ENCODE results near the gene OBP2B.

DNA sequence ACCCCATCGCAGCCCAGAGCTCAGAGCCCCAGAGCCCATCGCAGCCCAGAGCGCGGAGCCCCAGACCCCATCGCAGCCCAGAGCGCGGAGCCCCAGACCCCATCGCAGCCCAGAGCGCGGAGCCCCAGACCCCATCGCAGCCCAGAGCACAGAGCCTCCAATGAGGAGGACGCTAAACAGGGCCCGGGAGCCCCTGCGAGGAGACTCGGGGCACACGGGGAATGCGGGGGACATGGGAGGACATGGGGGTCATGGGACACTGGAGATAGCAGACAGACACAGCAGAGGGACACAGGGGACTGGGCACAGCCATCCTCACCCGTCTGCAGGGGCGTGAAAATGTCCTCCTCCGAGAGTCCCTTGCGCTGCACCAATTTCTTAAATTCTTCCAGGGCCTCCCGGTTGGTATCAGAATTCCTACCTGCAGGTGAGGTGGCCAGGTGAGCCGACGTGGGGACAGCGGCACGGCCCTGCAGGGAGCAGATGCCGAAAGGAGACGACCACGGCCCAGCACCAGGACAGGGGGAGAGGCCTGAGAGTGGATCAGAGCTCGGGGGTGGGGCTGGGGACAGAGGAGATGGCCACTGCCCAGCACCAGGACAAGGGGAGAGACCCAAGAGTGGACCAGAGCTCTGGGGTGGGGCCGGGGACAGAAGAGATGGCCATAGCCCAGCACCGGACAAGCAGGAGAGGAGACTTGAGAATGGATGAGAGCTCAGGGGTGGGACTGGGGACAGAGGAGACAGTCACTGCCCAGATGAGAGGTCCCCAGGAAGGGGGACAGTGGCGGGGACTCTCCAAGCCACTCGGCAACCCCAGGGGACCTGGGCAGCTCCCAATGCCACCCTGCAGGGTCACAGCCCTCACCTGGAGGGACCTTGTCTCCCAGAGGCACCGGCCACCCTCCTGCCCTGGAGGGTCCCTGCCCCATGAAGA is 2.8 kb downstream of the OBP2B start:
- TF ChIP-seq POLR2AphosphoS5 (IDR thresholded peaks at IDR 0.05; ENCODE audit: borderline replicate concordance, low read depth, low read length) (no peak), EZH2 (IDR thresholded peaks at IDR 0.05) (no peak), FOXP2 (optimal IDR thresholded peaks at IDR 0.05; ENCODE audit: control extremely low read depth, extremely low read length, insufficient read depth) (no peak)
